Measurements from ENCODE around the gene MEF2B.
"Not testable (repeated sequence)": the region's sequence is repeated elsewhere in the genome, so short reads cannot be mapped to it uniquely, and the experiment has no call there.

The MEF2B gene

GRCh38 chr19:19107654-19108053, 62.4 kb downstream of the MEF2B start:
- Mint-ChIP-seq H3K4me1 (no peaks in the 10 kb centered on the region), H3K36me3 (peaks cover 22% of the 10 kb centered on the region), H3K9me3 (no peaks in the 10 kb centered on the region), H3K27ac (peak overlapping the region; percentile 52), H3K4me3 (no peak overlapping the region)
- no peak for DNase-seq (ENCODE audit: low spot score in 2 of 2)
- ATAC-seq = no peak

- H3K27ac Mint-ChIP-seq, ATAC-seq: not testable (repeated sequence)
Observed at GRCh38 chr19:19106938-19107337, 63.1 kb downstream of the MEF2B start.

GRCh38 chr19:19106056-19106551, 64.0 kb downstream of the MEF2B start:
- ATAC-seq (no peak), DNase-seq (ENCODE audit: low spot score in 2 of 2) (no peak)
- Mint-ChIP-seq H3K4me1 (no peaks in the 10 kb centered on the region), H3K4me3 (no peak overlapping the region), H3K36me3 (peaks cover 16% of the 10 kb centered on the region), H3K9me3 (no peaks in the 10 kb centered on the region), H3K27ac (no peak overlapping the region)

More at GRCh38 chr19:19106938-19107337, 63.1 kb downstream of the MEF2B start:
- DNase-seq (ENCODE audit: low spot score in 2 of 2); H3K4me3 Mint-ChIP-seq; H3K9me3 Mint-ChIP-seq; H3K4me1 Mint-ChIP-seq: not testable (repeated sequence)
- peaks cover 17% of the 10 kb centered on the region for H3K36me3 Mint-ChIP-seq

GRCh38 chr19:19105365-19106055, 64.6 kb downstream of the MEF2B start:
- Mint-ChIP-seq H3K9me3 (no peaks in the 10 kb centered on the region), H3K36me3 (peaks cover 18% of the 10 kb centered on the region), H3K27ac (no peak overlapping the region), H3K4me1 (peaks cover 2% of the 10 kb centered on the region), H3K4me3 (no peak overlapping the region)
- no peak for DNase-seq (ENCODE audit: low spot score in 2 of 2)
- no peak for ATAC-seq

- H3K4me1 Mint-ChIP-seq = peaks cover 6% of the 10 kb centered on the region
Observed at GRCh38 chr19:19103167-19103566, 66.9 kb downstream of the MEF2B start.

GRCh38 chr19:19102566-19102965, 67.5 kb downstream of the MEF2B start:
- DNase-seq (ENCODE audit: low spot score in 2 of 2); H3K4me1 Mint-ChIP-seq; H3K27ac Mint-ChIP-seq; ATAC-seq; H3K9me3 Mint-ChIP-seq; H3K4me3 Mint-ChIP-seq: not testable (repeated sequence)
- H3K36me3 Mint-ChIP-seq = peaks cover 35% of the 10 kb centered on the region

More at GRCh38 chr19:19103167-19103566, 66.9 kb downstream of the MEF2B start:
- Mint-ChIP-seq H3K9me3 (no peaks in the 10 kb centered on the region), H3K4me3 (no peak overlapping the region), H3K27ac (no peak overlapping the region), H3K36me3 (peaks cover 39% of the 10 kb centered on the region)
- ATAC-seq (no peak), DNase-seq (ENCODE audit: low spot score in 2 of 2) (no peak)

- H3K4me1 Mint-ChIP-seq = peaks cover 6% of the 10 kb centered on the region
- no peak overlapping the region for H3K4me3 Mint-ChIP-seq
- no peaks in the 10 kb centered on the region for H3K9me3 Mint-ChIP-seq
- H3K36me3 Mint-ChIP-seq = peaks cover 25% of the 10 kb centered on the region
- DNase-seq (ENCODE audit: low spot score in 2 of 2) = no peak
- H3K27ac Mint-ChIP-seq = no peak overlapping the region
- no peak for ATAC-seq
Observed at GRCh38 chr19:19101540-19101939, 68.5 kb downstream of the MEF2B start.

- Mint-ChIP-seq H3K4me1 (peaks cover 12% of the 10 kb centered on the region), H3K36me3 (peaks cover 23% of the 10 kb centered on the region), H3K27ac (no peak overlapping the region), H3K4me3 (no peak overlapping the region), H3K9me3 (no peaks in the 10 kb centered on the region)
- ATAC-seq (no peak), DNase-seq (ENCODE audit: low spot score in 2 of 2) (no peak)
Observed at GRCh38 chr19:19098703-19099632, 71.1 kb downstream of the MEF2B start.

GRCh38 chr19:19098084-19098702, 71.9 kb downstream of the MEF2B start:
- ATAC-seq = no peak
- Mint-ChIP-seq H3K4me1 (peaks cover 12% of the 10 kb centered on the region), H3K4me3 (no peak overlapping the region), H3K36me3 (peaks cover 23% of the 10 kb centered on the region), H3K27ac (no peak overlapping the region), H3K9me3 (no peaks in the 10 kb centered on the region)
- DNase-seq (ENCODE audit: low spot score in 2 of 2) = no peak

GRCh38 chr19:19096641-19097627, 73.1 kb downstream of the MEF2B start:
- no peaks in the 10 kb centered on the region for H3K9me3 Mint-ChIP-seq
- no peak overlapping the region for H3K27ac Mint-ChIP-seq

GRCh38 chr19:19095691-19096090, 74.4 kb downstream of the MEF2B start:
- peaks cover 11% of the 10 kb centered on the region for H3K4me1 Mint-ChIP-seq
- no peak for ATAC-seq
- DNase-seq (ENCODE audit: low spot score in 2 of 2) = no peak
- H3K9me3 Mint-ChIP-seq = no peaks in the 10 kb centered on the region
- H3K4me3 Mint-ChIP-seq = no peak overlapping the region
- peaks cover 22% of the 10 kb centered on the region for H3K36me3 Mint-ChIP-seq
- H3K27ac Mint-ChIP-seq = no peak overlapping the region

More at GRCh38 chr19:19096641-19097627, 73.1 kb downstream of the MEF2B start:
- Mint-ChIP-seq H3K36me3 (peaks cover 23% of the 10 kb centered on the region), H3K4me3 (no peak overlapping the region), H3K4me1 (peaks cover 12% of the 10 kb centered on the region)
- ATAC-seq (no peak), DNase-seq (ENCODE audit: low spot score in 2 of 2) (no peak)
